ENCODE data around the gene GOLGA6L7. TPM values are rescaled to one million over a fixed set of nuclear protein-coding genes. Genes with fewer than 3 reads are reported as not detected.
A peak's percentile ranks its signal among the peaks of the same experiment; 100 is the strongest.
"Not testable (repeated sequence)": the region's sequence is repeated elsewhere in the genome, so short reads cannot be mapped to it uniquely, and the experiment has no call there.

GOLGA6L7 gene
- total RNA-seq, 2 donors from 2014 or later = not detected

GRCh38 chr15:28876845-28877185 lies 28.4 kb upstream of the GOLGA6L7 start:
- Mint-ChIP-seq H3K4me1 (ENCODE audit: low read depth) (peaks cover 5% of the 10 kb centered on the region), H3K9me3 (no peaks in the 10 kb centered on the region), H3K27ac (no peak overlapping the region), H3K36me3 (ENCODE audit: insufficient read depth in 2 of 2) (no peaks in the 10 kb centered on the region), H3K27me3 (ENCODE audit: low read depth) (no peaks in the 10 kb centered on the region), H3K4me3 (no peak overlapping the region)
- DNase-seq (no peak), ATAC-seq (replicated peaks in 1 of 2) (no peak)

- no peak for ATAC-seq (replicated peaks in 1 of 2)
- no peaks in the 10 kb centered on the region for H3K27me3 Mint-ChIP-seq (ENCODE audit: low read depth)
- H3K27ac Mint-ChIP-seq = no peak overlapping the region
- peaks cover 5% of the 10 kb centered on the region for H3K4me1 Mint-ChIP-seq (ENCODE audit: low read depth)
- H3K36me3 Mint-ChIP-seq (ENCODE audit: insufficient read depth in 2 of 2) = no peaks in the 10 kb centered on the region
- no peak overlapping the region for H3K4me3 Mint-ChIP-seq
- no peak for DNase-seq
- no peaks in the 10 kb centered on the region for H3K9me3 Mint-ChIP-seq
These were observed 27.8 kb upstream of the GOLGA6L7 start for GRCh38 chr15:28876131-28876844.

GRCh38 chr15:28875461-28876000 lies 27.1 kb upstream of the GOLGA6L7 start:
- Mint-ChIP-seq H3K4me1 (ENCODE audit: low read depth) (peaks cover 5% of the 10 kb centered on the region), H3K4me3 (no peak overlapping the region)
- ATAC-seq (replicated peaks in 1 of 2) = no peak

GRCh38 chr15:28873585-28874190 lies 25.2 kb upstream of the GOLGA6L7 start:
- Mint-ChIP-seq H3K36me3 (ENCODE audit: insufficient read depth in 2 of 2) (no peaks in the 10 kb centered on the region), H3K9me3 (no peaks in the 10 kb centered on the region), H3K4me3 (no peak overlapping the region), H3K4me1 (ENCODE audit: low read depth) (peaks cover 5% of the 10 kb centered on the region), H3K27me3 (ENCODE audit: low read depth) (no peaks in the 10 kb centered on the region), H3K27ac (no peak overlapping the region)
- ATAC-seq (replicated peaks in 1 of 2) (peak in 1 of 2 donors; percentile 22), DNase-seq (no peak)

More at GRCh38 chr15:28875461-28876000, 27.1 kb upstream of the GOLGA6L7 start:
- H3K27ac Mint-ChIP-seq = no peak overlapping the region
- no peaks in the 10 kb centered on the region for H3K36me3 Mint-ChIP-seq (ENCODE audit: insufficient read depth in 2 of 2)
- no peaks in the 10 kb centered on the region for H3K9me3 Mint-ChIP-seq
- no peaks in the 10 kb centered on the region for H3K27me3 Mint-ChIP-seq (ENCODE audit: low read depth)
- DNase-seq = no peak

GRCh38 chr15:28873006-28873405 lies 24.6 kb upstream of the GOLGA6L7 start:
- peaks cover 5% of the 10 kb centered on the region for H3K4me1 Mint-ChIP-seq (ENCODE audit: low read depth)
- no peaks in the 10 kb centered on the region for H3K27me3 Mint-ChIP-seq (ENCODE audit: low read depth)
- H3K4me3 Mint-ChIP-seq = no peak overlapping the region
- ATAC-seq (replicated peaks in 1 of 2) = no peak
- H3K27ac Mint-ChIP-seq = no peak overlapping the region
- no peaks in the 10 kb centered on the region for H3K9me3 Mint-ChIP-seq
- H3K36me3 Mint-ChIP-seq (ENCODE audit: insufficient read depth in 2 of 2) = no peaks in the 10 kb centered on the region
- no peak for DNase-seq

GRCh38 chr15:28871168-28871567 lies 22.7 kb upstream of the GOLGA6L7 start:
- Mint-ChIP-seq H3K4me1 (ENCODE audit: low read depth) (peaks cover 5% of the 10 kb centered on the region), H3K36me3 (ENCODE audit: insufficient read depth in 2 of 2) (no peaks in the 10 kb centered on the region), H3K9me3 (no peaks in the 10 kb centered on the region), H3K27ac (no peak overlapping the region), H3K27me3 (ENCODE audit: low read depth) (no peaks in the 10 kb centered on the region), H3K4me3 (no peak overlapping the region)
- ATAC-seq (replicated peaks in 1 of 2) (no peak), DNase-seq (no peak)

- no peaks in the 10 kb centered on the region for H3K9me3 Mint-ChIP-seq
- ATAC-seq (replicated peaks in 1 of 2) = no peak
- no peak overlapping the region for H3K27ac Mint-ChIP-seq
- H3K27me3 Mint-ChIP-seq (ENCODE audit: low read depth) = no peaks in the 10 kb centered on the region
- H3K36me3 Mint-ChIP-seq (ENCODE audit: insufficient read depth in 2 of 2) = no peaks in the 10 kb centered on the region
- H3K4me3 Mint-ChIP-seq = no peak overlapping the region
- H3K4me1 Mint-ChIP-seq (ENCODE audit: low read depth) = no peaks in the 10 kb centered on the region
- no peak for DNase-seq
These were observed 20.4 kb upstream of the GOLGA6L7 start for GRCh38 chr15:28868744-28869345.

- ATAC-seq (replicated peaks in 1 of 2); H3K4me3 Mint-ChIP-seq; H3K27me3 Mint-ChIP-seq (ENCODE audit: low read depth); DNase-seq; H3K36me3 Mint-ChIP-seq (ENCODE audit: insufficient read depth in 2 of 2); H3K27ac Mint-ChIP-seq; H3K4me1 Mint-ChIP-seq (ENCODE audit: low read depth); H3K9me3 Mint-ChIP-seq: not testable (repeated sequence)
These were observed 13.3 kb upstream of the GOLGA6L7 start for GRCh38 chr15:28861589-28862293.

GRCh38 chr15:28861031-28861534 lies 12.6 kb upstream of the GOLGA6L7 start:
- Mint-ChIP-seq H3K27ac (no peak overlapping the region), H3K9me3 (no peaks in the 10 kb centered on the region), H3K27me3 (ENCODE audit: low read depth) (no peaks in the 10 kb centered on the region), H3K4me1 (ENCODE audit: low read depth) (no peaks in the 10 kb centered on the region), H3K4me3 (no peak overlapping the region), H3K36me3 (ENCODE audit: insufficient read depth in 2 of 2) (no peaks in the 10 kb centered on the region)
- no peak for DNase-seq
- ATAC-seq (replicated peaks in 1 of 2) = no peak

GRCh38 chr15:28854578-28854977 lies 6.1 kb upstream of the GOLGA6L7 start:
- not testable (repeated sequence) for H3K4me3 Mint-ChIP-seq; H3K27me3 Mint-ChIP-seq (ENCODE audit: low read depth)

GRCh38 chr15:28853654-28854053 lies 5.2 kb upstream of the GOLGA6L7 start:
- H3K4me3 Mint-ChIP-seq; H3K27me3 Mint-ChIP-seq (ENCODE audit: low read depth); H3K36me3 Mint-ChIP-seq (ENCODE audit: insufficient read depth in 2 of 2); DNase-seq; H3K9me3 Mint-ChIP-seq; H3K4me1 Mint-ChIP-seq (ENCODE audit: low read depth); ATAC-seq (replicated peaks in 1 of 2); H3K27ac Mint-ChIP-seq: not testable (repeated sequence)

More at GRCh38 chr15:28854578-28854977, 6.1 kb upstream of the GOLGA6L7 start:
- not testable (repeated sequence) for ATAC-seq (replicated peaks in 1 of 2); H3K36me3 Mint-ChIP-seq (ENCODE audit: insufficient read depth in 2 of 2); H3K9me3 Mint-ChIP-seq; H3K27ac Mint-ChIP-seq; DNase-seq; H3K4me1 Mint-ChIP-seq (ENCODE audit: low read depth)

GRCh38 chr15:28849766-28850165 lies 1.3 kb upstream of the GOLGA6L7 start:
- ATAC-seq (replicated peaks in 1 of 2); H3K27me3 Mint-ChIP-seq (ENCODE audit: low read depth); H3K27ac Mint-ChIP-seq; DNase-seq; H3K4me3 Mint-ChIP-seq; H3K9me3 Mint-ChIP-seq; H3K36me3 Mint-ChIP-seq (ENCODE audit: insufficient read depth in 2 of 2): not testable (repeated sequence)
- H3K4me1 Mint-ChIP-seq (ENCODE audit: low read depth) = peaks cover 11% of the 10 kb centered on the region

- H3K4me1 Mint-ChIP-seq (ENCODE audit: low read depth); ATAC-seq (replicated peaks in 1 of 2); DNase-seq; H3K4me3 Mint-ChIP-seq; H3K27me3 Mint-ChIP-seq (ENCODE audit: low read depth); H3K9me3 Mint-ChIP-seq; H3K27ac Mint-ChIP-seq; H3K36me3 Mint-ChIP-seq (ENCODE audit: insufficient read depth in 2 of 2): not testable (repeated sequence)
These were observed 827 bp upstream of the GOLGA6L7 start for GRCh38 chr15:28849271-28849670.

Measured in activated T-cell treated with anti-CD3 and anti-CD28 coated beads, Interleukin-2, amount 50 U/mL, for 72 hours (primary cell).